Keratinocyte (primary cell): ENCODE measurements around the gene PRM2. TPM values are rescaled to one million over a fixed set of nuclear protein-coding genes. Genes with fewer than 3 reads are reported as not detected.

Experiments
- DNase-seq: peaks from one replicate; pipeline ENCODE4 v3.0.0-alpha.2; 2011; ENCODE audit warnings: low read depth, missing footprints, low spot score
- FAIRE-seq: peaks from 2 replicates; lab custom pipeline; 2011; peaks lifted over from hg19 to GRCh38; lab: Jason Lieb, UNC
- H2AFZ ChIP-seq: 2 replicates; pipeline ENCODE4 v1.6.0; 2012; ENCODE audit warnings: low read length, control low read depth, inconsistent platforms; ENCODE audit not compliant: control insufficient read depth
- H3K27ac ChIP-seq: 2 replicates; pipeline ENCODE4 v1.5.1; 2011; ENCODE audit warnings: low read length; ENCODE audit not compliant: control insufficient read depth, insufficient read depth
- H3K27me3 ChIP-seq: 3 replicates; pipeline ENCODE4 v1.6.0; 2011; ENCODE audit warnings: low read length; ENCODE audit not compliant: control insufficient read depth, insufficient read depth; ENCODE audit errors: extremely low read depth
- H3K36me3 ChIP-seq, 2 experiments: 2 replicates in 1 of 2; 3 replicates in 1 of 2; pipeline ENCODE4 v1.5.1; 2011; ENCODE audit warnings: low read length in 2 of 2, mild to moderate bottlenecking in 1 of 2; ENCODE audit not compliant: control insufficient read depth in 2 of 2, insufficient read depth in 2 of 2; ENCODE audit errors: extremely low read depth in 1 of 2
- H3K4me1 ChIP-seq: 3 replicates; pipeline ENCODE4 v1.5.1; 2011; ENCODE audit warnings: low read length; ENCODE audit not compliant: control insufficient read depth, insufficient read depth; ENCODE audit errors: extremely low read depth
- H3K4me2 ChIP-seq: 3 replicates; pipeline ENCODE4 v1.6.0; 2011; ENCODE audit warnings: low read depth, low read length; ENCODE audit not compliant: control insufficient read depth, insufficient read depth; ENCODE audit errors: extremely low read depth
- H3K4me3 ChIP-seq, 3 experiments: fragments of 200-600 bp in 1 of 3; sonication (generic) in 1 of 3; 2 replicates in 2 of 3; 3 replicates in 1 of 3; pipeline ENCODE4 v1.5.1; 2011 to 2016; ENCODE audit warnings: low read length in 3 of 3, mild to moderate bottlenecking in 3 of 3, control low read depth in 2 of 3, inconsistent platforms in 1 of 3, low read depth in 1 of 3, mixed read lengths in 1 of 3, mixed run types in 1 of 3, moderate library complexity in 1 of 3; ENCODE audit not compliant: control insufficient read depth in 2 of 3, insufficient read depth in 2 of 3; ENCODE audit errors: extremely low read depth in 1 of 3
- H3K79me2 ChIP-seq: 2 replicates; pipeline ENCODE4 v1.6.0; 2012; ENCODE audit warnings: low read length; ENCODE audit not compliant: control insufficient read depth, insufficient read depth
- H3K9ac ChIP-seq: 3 replicates; pipeline ENCODE4 v1.6.0; 2011; ENCODE audit warnings: low read length; ENCODE audit not compliant: control insufficient read depth, insufficient read depth; ENCODE audit errors: extremely low read depth
- H3K9me1 ChIP-seq: 3 replicates; pipeline ENCODE4 v1.6.0; 2011; ENCODE audit warnings: low read length; ENCODE audit not compliant: control insufficient read depth, insufficient read depth; ENCODE audit errors: extremely low read depth
- H3K9me3 ChIP-seq: 2 replicates; pipeline ENCODE4 v1.5.1; 2012; ENCODE audit warnings: low read depth, low read length; ENCODE audit not compliant: control insufficient read depth
- H4K20me1 ChIP-seq: 3 replicates; pipeline ENCODE4 v1.6.0; 2011; ENCODE audit warnings: low read length; ENCODE audit not compliant: control insufficient read depth, insufficient read depth; ENCODE audit errors: extremely low read depth
- EZH2 ChIP-seq: IDR thresholded peaks from one replicate; pipeline ENCODE4 v1.6.1; 2012; ENCODE audit warnings: inconsistent platforms, mild to moderate bottlenecking, low read length, moderate library complexity
- dilution Hi-C: fragments of 300-500 bp; cut with MboI; formaldehyde crosslinking; loops from one replicate; pipeline ENCODE4 v1.7.0; 2020; ENCODE audit warnings: low sequenced_read_pairs; ENCODE audit not compliant: extremely low pct_ligation_motif_present
- polyA plus RNA-seq, 5 experiments: library from polyadenylated mRNA; depleted of rRNA in 3 of 5; stranded (reverse) in 3 of 5; stranded (forward) in 1 of 5; unstranded in 1 of 5; fragments of >200 nt; gene quantifications; 1 replicate in 1 of 5; 2 replicates in 3 of 5; 3 replicates in 1 of 5; pipeline versions ENCODE4 v1.2.1 to v1.2.3, GENCODE V29; 2011 to 2012; ENCODE audit warnings: missing spikeins in 2 of 5, low read depth in 1 of 5, low replicate concordance in 1 of 5
- TF ChIP-seq, protein P1 (sequence below), 3 experiments: IDR thresholded peaks in 1 of 3; conservative IDR thresholded peaks in 1 of 3; optimal IDR thresholded peaks in 1 of 3; 2 replicates in 2 of 3; 3 replicates in 1 of 3; pipeline versions ENCODE3 to v1.5.1; 2011; ENCODE audit warnings: low read length in 3 of 3, mild to moderate bottlenecking in 3 of 3, moderate library complexity in 2 of 3, control low read depth in 1 of 3, inconsistent platforms in 1 of 3; ENCODE audit not compliant: insufficient read depth in 2 of 3; ENCODE audit errors: extremely low read depth in 1 of 3

PRM2 gene
- polyA plus RNA-seq, 1 donor (not counting 4 experiments of a cell fraction or from before 2014, with no cell fraction given): not detected

DNA sequence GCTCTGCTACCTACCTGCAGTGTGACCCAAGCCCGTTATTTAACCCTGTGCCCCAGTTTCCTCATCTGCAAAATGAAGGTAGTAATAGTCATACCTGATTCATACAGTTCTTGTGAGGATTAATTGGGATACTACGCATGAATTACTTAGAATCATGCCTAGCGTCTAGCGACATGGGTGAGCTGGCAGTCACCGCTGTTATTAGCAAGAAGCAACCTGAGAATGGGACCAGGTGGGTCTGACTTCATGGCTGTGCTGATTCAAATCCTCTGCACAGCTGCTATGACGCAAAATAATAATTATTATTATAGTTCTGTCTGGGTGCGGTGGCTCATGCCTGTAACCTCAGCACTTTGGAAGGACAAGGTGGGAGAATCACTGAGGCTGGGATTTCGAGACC, 28.1 kb downstream of the PRM2 start:
- no peaks in the 10 kb centered on the region for H3K27me3 ChIP-seq
- H4K20me1 ChIP-seq: no peaks in the 10 kb centered on the region
- no peak overlapping the region for H3K27ac ChIP-seq
- H2AFZ ChIP-seq: no peak overlapping the region
- H3K4me2 ChIP-seq: no peak overlapping the region
- no peaks in the 10 kb centered on the region for H3K79me2 ChIP-seq
- FAIRE-seq: no peak
- no peaks in the 10 kb centered on the region for H3K4me1 ChIP-seq
- H3K9me1 ChIP-seq: no peaks in the 10 kb centered on the region
- TF ChIP-seq, protein P1, sequence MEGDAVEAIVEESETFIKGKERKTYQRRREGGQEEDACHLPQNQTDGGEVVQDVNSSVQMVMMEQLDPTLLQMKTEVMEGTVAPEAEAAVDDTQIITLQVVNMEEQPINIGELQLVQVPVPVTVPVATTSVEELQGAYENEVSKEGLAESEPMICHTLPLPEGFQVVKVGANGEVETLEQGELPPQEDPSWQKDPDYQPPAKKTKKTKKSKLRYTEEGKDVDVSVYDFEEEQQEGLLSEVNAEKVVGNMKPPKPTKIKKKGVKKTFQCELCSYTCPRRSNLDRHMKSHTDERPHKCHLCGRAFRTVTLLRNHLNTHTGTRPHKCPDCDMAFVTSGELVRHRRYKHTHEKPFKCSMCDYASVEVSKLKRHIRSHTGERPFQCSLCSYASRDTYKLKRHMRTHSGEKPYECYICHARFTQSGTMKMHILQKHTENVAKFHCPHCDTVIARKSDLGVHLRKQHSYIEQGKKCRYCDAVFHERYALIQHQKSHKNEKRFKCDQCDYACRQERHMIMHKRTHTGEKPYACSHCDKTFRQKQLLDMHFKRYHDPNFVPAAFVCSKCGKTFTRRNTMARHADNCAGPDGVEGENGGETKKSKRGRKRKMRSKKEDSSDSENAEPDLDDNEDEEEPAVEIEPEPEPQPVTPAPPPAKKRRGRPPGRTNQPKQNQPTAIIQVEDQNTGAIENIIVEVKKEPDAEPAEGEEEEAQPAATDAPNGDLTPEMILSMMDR (optimal IDR thresholded peaks at IDR 0.05 in 1 of 3, IDR thresholded peaks at IDR 0.05 in 1 of 3, conservative IDR thresholded peaks at IDR 0.05 in 1 of 3; ENCODE audit: extremely low read depth in 1 of 3, insufficient read depth in 2 of 3, low read length in 3 of 3): no peak
- no peak for TF ChIP-seq EZH2
- no peak overlapping the region for H3K9ac ChIP-seq
- H3K9me3 ChIP-seq: no peaks in the 10 kb centered on the region
- H3K36me3 ChIP-seq: no peaks in the 10 kb centered on the region
- H3K4me3 ChIP-seq: no peak overlapping the region
- dilution Hi-C loops: no loop called here
- peak; percentile 17 for DNase-seq

DNA sequence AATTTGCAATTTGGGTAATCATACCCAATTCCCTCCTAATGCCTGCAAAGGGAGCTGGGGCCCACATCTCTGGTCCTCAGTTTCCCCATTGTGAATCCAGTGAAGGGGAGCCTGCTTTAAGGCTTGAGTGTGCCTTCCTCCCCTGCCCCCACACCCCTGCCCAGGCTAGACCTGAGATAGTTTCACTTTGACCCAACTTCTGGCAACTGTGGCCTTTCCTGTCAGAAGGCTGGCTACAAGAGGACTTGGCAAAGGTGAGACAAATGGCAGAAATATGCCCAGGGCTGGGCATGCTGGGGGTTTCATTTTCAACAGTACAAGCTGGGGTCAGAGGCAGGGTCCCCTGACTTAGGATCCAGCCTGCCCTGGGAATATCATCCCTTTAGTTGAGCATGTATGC, 30.3 kb downstream of the PRM2 start:
- dilution Hi-C loops: no loop called here
- Histone ChIP-seq H3K4me2 (no peak overlapping the region), H3K27me3 (no peaks in the 10 kb centered on the region), H4K20me1 (no peaks in the 10 kb centered on the region), H3K36me3 (no peaks in the 10 kb centered on the region), H3K9ac (no peak overlapping the region), H3K9me1 (no peaks in the 10 kb centered on the region), H3K4me1 (no peaks in the 10 kb centered on the region), H3K79me2 (no peaks in the 10 kb centered on the region), H3K27ac (no peak overlapping the region), H3K9me3 (no peaks in the 10 kb centered on the region), H3K4me3 (no peak overlapping the region), H2AFZ (no peak overlapping the region)
- FAIRE-seq (no peak), DNase-seq (no peak)
- TF ChIP-seq EZH2: no peak
- TF ChIP-seq, protein P1 (optimal IDR thresholded peaks at IDR 0.05 in 1 of 3, IDR thresholded peaks at IDR 0.05 in 1 of 3, conservative IDR thresholded peaks at IDR 0.05 in 1 of 3; ENCODE audit: extremely low read depth in 1 of 3, insufficient read depth in 2 of 3, low read length in 3 of 3): no peak
